Pulmonary artery endothelial cell (primary cell): ENCODE data around the gene POU4F3. TPM values are rescaled to one million over a fixed set of nuclear protein-coding genes. Genes with fewer than 3 reads are reported as not detected.
"Not testable (repeated sequence)": the region's sequence is repeated elsewhere in the genome, so short reads cannot be mapped to it uniquely, and the experiment has no call there.

Experiments used
- DNase-seq: peaks from one replicate; pipeline ENCODE4 v3.0.0-alpha.2; 2011; ENCODE audit warnings: low read depth, low spot score
- total RNA-seq: library from RNA; depleted of rRNA; stranded (reverse); fragments of >200 nt; gene quantifications from 2 replicates; pipeline ENCODE4 v1.2.3, GENCODE V29; 2014

The POU4F3 gene, protein sequence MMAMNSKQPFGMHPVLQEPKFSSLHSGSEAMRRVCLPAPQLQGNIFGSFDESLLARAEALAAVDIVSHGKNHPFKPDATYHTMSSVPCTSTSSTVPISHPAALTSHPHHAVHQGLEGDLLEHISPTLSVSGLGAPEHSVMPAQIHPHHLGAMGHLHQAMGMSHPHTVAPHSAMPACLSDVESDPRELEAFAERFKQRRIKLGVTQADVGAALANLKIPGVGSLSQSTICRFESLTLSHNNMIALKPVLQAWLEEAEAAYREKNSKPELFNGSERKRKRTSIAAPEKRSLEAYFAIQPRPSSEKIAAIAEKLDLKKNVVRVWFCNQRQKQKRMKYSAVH
- total RNA-seq = 0.04 and 0.07 TPM in 2 replicates

DNA sequence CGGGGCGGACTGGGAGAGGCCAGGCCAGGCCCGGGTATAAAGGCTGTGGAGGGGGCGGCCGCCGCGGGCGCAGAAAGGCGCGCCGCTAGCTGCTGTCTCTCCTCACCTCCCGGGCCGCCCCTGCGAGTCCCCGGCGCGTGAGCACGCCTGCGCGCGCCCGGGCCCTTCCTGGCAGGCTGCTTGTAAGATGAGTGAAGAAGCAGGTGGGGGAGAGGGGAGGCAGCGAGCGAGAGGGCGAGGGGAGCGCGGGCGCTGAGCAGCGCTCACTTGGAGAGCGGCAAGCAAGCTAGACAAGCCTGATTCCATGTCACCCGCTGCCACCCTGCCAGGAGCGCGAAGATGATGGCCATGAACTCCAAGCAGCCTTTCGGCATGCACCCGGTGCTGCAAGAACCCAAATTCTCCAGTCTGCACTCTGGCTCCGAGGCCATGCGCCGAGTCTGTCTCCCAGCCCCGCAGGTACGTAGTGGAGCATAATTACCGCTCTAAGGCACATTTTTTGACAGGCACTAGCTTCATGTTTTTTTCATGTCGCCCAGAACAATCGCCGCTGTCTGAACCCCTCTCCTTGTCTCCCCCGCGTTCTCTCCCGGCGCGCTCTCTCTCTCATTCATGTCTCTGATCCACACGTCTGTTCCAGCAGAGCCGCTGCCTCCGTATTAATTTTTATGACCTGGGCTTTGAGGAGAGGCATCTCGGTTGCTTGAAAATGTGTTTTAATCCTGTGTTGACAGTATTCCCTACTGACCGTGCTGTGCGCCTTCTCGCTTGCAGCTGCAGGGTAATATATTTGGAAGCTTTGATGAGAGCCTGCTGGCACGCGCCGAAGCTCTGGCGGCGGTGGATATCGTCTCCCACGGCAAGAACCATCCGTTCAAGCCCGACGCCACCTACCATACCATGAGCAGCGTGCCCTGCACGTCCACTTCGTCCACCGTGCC, at the start of gene POU4F3:
TSS of gene POU4F3 (plus strand) at position 66 of the 941 bp plus-strand sequence. CDS start at position 340, 274 bp downstream.
- DNase-seq = no peak

DNA sequence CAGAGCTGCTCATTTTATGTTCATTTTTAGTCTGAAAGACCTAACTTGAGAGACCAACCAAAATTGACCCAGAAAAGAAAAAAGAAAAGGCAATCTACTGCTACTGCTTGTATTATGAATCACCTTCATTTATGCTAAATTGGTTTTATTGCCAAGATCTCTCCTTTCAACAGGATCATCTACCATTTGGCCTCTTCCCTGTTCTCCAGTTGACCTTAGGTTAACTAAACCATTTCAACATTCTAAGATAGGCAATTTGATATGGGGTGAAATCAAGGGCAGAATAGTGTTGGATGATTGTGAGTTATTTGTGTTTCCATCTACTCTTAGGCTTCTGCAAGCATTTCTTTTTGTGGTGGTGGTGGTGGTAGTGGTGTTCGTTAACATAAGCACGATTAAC, 48.3 kb upstream of the POU4F3 start:
- DNase-seq = no peak

DNA sequence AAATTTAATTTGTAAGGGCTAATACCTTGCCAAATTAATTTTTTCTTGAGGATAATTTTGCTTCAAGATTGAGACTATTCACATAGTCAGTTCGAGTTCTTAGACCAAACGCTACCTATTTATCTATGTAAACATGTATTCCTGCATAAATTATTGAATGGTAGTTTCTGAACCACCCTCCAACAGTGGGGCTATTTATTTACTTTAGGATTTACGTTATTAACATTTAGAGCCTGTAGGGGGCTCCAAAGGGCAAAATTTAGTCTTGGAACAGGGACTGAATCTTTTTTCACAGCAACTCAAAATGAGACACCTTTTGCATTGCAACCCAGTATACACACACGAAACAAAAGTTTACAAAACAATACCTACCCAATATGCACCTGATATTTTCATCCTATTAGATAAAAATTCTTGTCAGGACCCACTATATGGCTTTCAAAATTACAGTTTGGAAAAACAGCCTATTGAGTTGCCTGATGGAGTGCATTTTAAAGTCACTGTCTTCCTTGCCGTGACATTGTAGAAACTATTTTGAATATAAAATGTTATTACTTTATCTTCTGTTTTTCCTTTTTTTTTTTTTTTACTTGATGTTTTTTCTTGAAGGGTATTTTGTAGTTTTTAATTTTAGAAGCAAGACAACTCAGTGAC, 47.1 kb upstream of the POU4F3 start:
- no peak for DNase-seq

DNA sequence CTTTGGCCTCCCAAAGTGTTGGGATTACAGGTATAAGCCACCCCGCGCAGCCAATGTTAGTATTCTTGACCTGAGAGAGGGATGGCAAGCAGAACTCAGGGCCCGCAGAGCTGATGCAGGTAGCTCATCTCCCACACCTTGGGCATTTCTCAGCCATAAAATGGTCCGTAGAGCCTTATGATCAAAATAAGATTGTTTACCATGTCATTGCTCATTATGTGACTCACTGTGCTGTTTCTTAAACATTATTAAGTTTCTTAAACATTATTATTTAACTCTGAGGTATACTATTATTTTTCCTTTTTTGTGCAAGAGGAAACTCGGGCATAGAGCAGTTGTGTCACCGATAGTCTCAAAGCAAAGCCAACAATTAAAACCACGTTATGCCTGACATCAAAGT, 42.4 kb upstream of the POU4F3 start:
- DNase-seq = no peak

DNA sequence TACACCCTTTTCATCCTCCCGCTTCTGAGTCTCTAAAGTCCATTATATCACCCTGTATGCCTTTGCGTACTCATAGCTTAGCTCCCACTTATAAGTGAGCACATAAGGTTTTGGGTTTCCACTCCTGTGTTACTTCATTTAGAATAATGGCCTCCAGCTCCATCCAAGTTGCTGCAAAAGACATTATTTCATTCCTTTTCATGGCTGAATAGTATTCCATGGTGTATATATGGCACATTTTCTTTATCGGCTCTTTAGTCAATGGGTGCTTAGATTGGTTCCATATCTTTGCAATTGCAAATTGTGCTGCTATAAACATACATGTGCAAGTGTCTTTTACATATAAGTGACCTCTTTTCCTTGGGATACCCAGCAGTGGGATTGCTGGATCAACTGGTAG, 39.7 kb upstream of the POU4F3 start:
- DNase-seq = not testable (repeated sequence)

DNA sequence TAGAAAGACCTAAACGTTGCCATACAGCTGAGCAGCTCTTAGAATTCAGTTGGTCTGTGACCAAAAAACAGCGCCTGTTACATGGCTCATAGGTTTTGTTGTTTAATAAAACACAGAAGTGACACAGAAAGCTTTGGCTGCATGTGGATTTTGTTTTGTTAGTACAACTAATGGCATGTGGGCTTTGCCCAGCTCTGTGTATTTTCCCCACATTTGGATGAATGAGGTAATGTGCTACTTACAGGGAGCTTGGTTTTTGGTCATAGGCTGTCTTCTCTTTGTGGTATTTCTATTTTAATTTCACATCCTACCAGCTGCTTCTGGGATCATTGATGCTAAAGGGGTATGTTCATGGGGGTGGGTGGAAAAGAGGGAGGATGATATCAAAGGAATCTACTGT, 37.0 kb upstream of the POU4F3 start:
- DNase-seq = no peak

DNA sequence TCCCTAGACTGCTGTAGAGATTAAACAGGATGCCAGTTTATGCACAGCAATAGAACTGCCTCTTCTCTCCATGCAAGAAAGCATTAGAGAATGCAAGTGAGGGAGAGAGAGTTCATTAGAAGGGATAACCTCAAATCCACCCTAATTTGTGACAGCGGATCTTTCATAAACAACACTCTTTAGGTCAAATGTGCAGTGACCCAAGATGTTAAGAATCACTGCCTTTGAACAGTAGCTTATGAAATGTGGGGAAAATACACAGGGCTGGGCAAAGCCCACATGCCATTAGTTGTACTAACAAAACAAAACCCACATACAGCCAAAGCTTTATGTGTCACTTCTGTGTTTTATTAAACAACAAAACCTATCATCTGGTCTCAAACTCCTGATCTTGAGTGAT, 36.2 kb upstream of the POU4F3 start:
- DNase-seq = no peak

DNA sequence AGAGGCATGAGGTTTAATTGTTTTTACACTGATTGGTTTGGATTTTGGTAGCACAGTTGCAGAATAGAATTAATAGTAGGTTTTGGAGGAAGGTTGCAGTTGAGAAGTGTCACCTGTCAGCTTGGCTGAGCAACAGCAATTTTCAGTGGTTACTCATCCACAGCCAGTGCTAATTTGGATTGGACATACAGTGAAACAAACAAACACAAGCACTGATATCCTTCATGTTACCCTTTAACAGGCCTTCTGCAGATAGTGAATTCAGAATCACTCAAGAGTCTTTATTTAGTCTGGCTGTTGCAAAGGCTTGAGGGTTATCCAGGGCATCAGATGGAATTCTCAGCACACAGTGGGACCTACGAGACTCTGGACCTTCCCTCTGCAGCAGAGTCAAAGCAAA, 31.8 kb upstream of the POU4F3 start:
- DNase-seq = no peak

DNA sequence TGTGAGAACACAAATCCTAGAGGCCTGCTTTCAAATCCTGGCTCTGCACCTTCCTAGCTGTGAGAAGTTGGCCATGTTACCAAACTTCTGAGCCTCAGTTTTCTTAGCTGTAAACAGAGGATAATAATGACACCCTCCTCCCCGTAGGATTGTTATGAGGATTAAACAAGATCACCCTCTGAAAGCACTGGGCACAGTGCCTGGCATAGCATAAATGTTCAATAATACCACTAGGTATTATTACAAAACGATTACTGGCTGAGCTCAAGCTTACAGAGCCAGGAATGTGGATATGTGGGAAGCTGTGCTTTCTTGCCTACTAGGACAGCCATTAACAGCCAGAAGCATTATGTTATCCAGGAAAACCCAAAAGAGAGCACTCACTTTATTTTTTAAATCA, 30.8 kb upstream of the POU4F3 start:
- DNase-seq = no peak

DNA sequence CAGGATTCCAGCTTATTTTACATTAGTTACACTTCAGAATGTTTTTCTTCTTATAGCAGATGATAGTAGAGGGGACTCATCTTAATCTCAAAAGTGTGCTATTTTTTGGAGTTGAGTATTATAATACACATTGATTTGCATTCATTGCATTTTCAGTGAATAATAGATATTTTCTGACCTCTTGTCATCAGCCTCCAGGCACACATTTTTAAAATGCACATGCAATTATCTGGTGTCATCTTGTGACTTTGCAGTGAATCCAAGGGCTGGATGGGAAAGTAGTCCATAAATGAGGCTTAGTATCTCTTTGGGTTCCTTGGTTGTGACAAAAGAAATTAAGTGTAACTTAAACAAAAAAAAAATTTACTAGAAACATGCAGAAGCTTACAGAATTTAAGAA, 28.1 kb upstream of the POU4F3 start:
- DNase-seq = no peak

DNA sequence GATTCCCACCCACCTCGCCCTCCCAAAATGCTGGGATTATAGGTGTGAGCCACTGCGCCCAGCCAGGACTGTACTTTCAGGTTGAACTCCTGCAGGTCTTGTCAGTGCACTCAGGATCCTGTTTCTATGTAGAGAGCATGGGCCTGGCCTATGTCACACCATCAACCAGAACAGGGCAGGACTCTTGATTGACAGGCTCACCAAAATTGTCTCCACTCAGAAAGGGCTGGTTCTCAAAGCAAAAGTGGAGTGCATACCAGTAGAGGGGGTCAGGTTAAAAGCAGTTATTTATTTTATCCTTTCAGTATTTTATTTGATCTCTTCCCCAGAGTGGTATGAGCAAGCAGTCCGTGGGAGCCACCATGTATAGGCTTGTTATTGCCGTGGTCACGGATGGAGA, 27.4 kb upstream of the POU4F3 start:
- DNase-seq = no peak

DNA sequence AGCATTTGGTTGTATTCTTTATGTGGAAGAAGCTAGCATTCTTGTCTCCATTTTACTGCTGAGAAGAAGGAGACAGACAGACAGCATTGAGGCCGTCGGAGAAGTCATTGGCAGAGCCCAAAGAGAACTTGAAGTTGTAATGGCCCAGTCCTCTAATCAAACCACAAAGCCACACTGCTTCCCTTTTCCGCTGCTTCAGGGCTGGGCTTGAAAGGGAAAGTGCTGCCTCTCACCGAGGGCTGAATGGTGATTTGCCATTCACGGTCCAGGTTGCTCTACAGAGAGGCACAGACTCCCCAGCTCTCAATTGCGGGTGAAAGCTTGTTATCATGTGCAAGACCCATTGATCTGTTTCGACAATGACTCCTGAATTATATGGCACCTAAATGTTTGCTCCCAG, 25.6 kb upstream of the POU4F3 start:
- no peak for DNase-seq

DNA sequence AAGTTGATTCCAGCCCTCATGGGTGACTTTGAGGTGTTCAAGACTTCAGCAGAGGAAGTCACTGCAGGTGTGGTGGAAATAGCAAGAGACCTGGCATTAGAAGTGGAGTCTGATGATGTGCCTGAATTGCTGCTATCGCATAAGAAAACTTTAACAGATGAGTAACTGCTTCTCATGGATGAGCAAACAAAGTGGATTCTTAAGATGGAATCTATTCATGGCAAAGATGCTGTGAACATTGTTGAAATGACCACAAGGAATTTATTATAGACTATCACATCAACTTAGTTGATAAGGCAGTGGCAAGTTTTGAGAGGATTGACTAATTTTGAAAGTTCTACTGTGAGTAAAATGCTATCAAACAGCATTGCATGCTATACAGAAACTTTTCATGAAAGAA, 17.1 kb upstream of the POU4F3 start:
- DNase-seq = no peak

DNA sequence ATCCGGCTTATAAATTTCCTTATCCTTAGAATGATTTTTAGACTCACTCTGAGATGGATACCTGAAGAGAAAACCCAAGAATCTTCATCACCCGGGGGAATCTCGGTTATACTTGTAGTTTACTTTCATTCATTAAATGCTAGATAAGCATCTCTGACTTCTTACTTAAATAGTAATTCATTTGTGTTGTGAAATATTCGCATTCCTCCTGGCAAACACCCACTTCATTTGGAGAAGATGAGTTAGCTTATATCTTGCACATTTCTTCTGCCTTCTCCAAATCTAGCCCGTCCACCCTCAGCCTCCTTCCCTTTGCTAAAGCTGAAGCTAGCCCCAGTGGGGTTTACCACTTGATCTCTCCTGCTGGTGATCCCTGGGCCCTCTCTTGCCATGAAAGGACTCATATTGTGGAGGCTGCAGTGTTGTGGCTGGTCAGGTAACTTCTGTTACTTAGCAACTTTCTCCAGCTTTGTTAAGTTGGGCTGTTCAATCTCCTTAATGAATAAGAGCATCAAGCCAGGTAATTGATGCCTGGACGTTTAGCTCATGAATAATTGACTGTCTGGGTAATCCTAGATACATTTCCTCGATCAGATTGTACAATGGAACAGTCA, 11.3 kb upstream of the POU4F3 start:
- DNase-seq = no peak

DNA sequence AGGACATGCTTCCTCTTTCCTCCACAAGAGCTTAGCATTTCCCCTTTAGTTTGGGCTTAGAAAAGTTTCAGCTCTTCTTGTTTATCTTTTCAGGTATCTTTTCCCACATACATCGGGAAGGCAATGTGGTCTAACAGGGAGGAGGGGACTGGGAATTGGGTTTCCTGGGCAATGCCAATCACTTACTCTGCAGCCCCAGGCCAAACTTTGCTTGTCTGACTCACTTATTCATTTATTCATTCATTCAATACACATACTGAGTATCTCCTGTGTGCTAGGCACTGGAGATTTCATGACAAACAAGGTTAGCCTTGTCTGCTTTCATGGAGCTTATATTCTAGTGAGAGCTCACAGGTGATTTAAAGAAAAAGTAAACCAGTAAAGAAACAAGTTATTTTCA, 10.7 kb upstream of the POU4F3 start:
- no peak for DNase-seq

DNA sequence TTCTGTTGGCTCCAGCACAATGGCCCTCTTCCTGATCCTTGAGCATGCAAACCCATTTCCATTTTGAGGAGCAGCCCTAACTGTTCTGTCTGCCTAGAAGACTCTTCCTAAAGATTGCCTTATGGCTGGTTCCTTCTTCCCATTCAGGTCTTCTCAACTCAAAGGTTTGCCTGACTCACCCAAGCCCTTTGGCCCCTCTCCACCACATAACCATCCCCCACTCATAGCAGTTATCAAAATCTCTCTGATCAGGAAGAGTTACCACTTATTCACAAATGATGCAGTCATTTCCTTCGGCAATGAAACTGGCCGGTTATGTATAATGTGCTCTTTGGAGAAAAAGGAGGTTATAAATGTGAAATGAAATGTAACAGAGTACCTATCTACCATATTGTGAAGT, 8.9 kb upstream of the POU4F3 start:
- DNase-seq = no peak

DNA sequence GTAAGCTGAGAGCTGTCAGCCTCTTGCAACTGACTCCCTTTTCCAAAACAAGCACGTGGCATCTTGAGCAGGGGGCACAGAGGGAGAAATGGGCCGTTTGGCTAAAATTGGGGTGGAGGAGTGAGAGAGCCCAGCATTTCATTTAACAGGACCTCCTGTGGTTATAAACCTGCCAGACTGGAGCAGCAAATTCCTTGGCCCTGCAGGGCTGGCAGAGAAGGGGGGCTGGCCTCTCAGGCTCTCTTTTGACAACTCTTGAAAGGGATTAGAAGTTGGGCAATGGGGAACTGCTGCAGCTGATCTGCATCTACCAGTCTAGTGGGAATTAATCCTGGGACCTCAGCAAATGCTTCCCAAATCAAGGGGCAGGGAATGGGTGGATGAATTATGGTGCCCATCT, 7.2 kb upstream of the POU4F3 start:
- no peak for DNase-seq

DNA sequence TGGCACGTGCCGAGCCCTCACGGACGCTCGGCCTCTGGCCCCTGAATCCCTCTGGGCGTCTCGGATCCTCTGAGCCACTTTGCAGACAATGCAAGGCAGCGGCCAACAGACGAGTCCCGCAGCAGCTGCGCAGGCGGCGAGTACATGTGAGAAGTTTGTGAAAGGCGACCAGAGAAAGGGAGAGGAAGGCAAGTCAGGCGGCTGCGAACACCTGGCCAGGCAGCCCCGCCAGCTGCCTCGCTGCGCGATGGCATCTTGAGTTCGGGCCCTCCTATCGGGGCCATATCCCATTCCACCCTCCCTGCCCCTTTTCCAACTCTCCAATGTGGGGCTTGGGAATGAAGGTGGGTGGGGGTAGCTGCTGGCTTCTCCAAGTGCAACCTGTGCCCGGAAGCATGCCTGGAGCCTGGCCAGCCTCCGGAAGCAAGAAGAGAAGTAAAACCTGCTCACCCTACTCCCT, 4.5 kb upstream of the POU4F3 start:
- no peak for DNase-seq

DNA sequence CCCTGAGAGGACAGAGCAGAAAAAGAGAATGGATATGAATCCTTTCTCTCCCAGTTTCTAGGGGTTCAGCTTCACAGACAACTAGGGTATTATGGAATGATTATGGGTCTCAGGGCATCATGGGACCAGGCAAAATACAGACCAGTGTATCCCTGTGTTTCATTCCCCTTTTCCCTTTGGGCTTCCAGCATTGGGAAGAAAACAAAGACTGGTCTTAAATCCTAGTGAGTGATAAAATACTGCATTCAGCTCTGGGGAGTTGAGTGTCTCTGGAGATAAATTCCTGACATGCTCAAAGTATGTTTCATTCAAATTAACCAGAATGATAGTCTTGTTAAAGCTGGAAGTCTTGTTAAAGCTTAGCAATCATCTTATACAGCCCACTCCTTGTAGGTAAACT, 2.4 kb upstream of the POU4F3 start:
- DNase-seq = no peak

DNA sequence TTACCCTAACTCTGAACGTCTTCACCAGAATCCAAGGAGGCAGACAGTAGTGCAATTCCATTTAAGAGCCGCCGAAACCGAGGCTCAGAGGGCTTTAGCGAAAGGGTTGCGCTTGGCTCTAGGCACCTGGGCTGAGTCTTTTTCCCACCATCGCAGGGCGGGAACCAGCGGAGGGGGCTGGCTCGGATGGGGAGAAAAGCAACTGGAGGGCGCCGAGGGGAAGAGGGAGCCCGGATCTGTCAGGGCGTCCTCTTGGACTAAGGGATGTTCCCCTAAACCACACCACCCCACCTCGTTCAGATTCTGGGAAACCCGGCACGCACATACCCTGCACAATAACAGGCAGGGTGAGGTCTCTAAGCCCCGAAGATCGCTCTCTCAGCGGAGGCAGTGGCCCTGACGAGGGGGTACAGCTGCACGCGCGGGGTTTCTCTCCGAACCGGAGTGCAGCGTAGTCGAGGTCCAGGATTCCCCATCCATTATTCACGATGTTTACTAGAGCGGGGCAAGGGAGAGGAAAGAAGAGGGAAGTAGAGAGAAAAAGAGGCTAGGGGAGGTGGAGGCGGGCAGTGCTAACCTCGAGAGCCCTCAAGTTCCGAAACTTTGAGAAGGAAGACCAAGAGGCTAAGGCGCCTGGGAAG, 1.3 kb upstream of the POU4F3 start:
- DNase-seq = no peak

DNA sequence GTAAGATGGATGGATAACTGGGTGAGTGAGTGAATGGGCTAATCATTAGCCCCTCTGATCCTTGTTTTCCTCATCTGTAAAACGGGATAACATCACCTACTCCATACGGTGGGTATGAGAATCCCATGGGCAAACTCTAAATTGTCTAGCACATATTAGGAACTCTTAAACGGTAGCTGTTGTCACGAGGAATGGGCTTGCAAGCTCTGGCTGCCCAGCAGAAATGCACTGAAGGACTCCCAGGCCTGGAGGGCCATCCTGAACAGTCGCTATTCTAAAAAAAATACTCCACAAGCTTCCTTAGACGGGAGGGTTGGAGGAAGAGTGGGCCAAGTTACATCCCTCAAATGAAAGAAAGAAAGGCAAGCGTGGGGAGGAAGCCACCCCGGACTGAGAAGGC, 711 bp upstream of the POU4F3 start:
- no peak for DNase-seq
